A549 (cell line): Measurements from ENCODE around the gene ARHGAP10. TPM values are rescaled to one million over a fixed set of nuclear protein-coding genes. Genes with fewer than 3 reads are reported as not detected.

Experiments used
- ATAC-seq, 2 experiments: fragments of 200-7000 bp in 1 of 2; fragments of >200 bp in 1 of 2; cut with Nextera tagmentation in 1 of 2; cut with Tn5 transposase in 1 of 2; 3 replicates each; pipeline versions ENCODE4 v1.8.0 to v1.9.1; 2018 to 2020; ENCODE audit warnings: mild to moderate bottlenecking in 1 of 2, moderate library complexity in 1 of 2
- CTCF ChIA-PET: fragments of 300-600 bp; sonication (Branson Sonifier 250); formaldehyde crosslinking; extraction: SDS; loops from one replicate; lab custom pipeline; 2021; ENCODE audit warnings: antibody characterized with exemption, inconsistent platforms; lab: Yijun Ruan, JAX
- POLR2A ChIA-PET: fragments of 350-600 bp; formaldehyde crosslinking; extraction: SDS; loops from one replicate; lab custom pipeline; 2021; ENCODE audit warnings: antibody characterized with exemption, inconsistent platforms; lab: Yijun Ruan, JAX
- DNase-seq, 2 experiments: peaks; one replicate each; pipeline versions ENCODE4 v3.0.0 to v3.0.0-alpha.2; 2011 to 2016; ENCODE audit warnings: low read depth in 1 of 2, low spot score in 1 of 2
- FAIRE-seq: peaks from 2 replicates; lab custom pipeline; 2011; peaks lifted over from hg19 to GRCh38; lab: Jason Lieb, UNC
- H3K27ac ChIP-seq, 2 experiments: fragments of >200 bp; sonication (Bioruptor Twin); formaldehyde crosslinking; 3 replicates each; pipeline ENCODE4 v1.5.1; 2016 to 2017
- H3K4me1 ChIP-seq: fragments of >200 bp; sonication (Bioruptor Twin); formaldehyde crosslinking; 3 replicates; pipeline ENCODE4 v1.6.1; 2016
- H3K4me2 ChIP-seq: fragments of >200 bp; sonication (Bioruptor Twin); formaldehyde crosslinking; 3 replicates; pipeline ENCODE4 v1.6.1; 2016
- H3K4me3 ChIP-seq: fragments of >200 bp; sonication (Bioruptor Twin); formaldehyde crosslinking; 3 replicates; pipeline ENCODE4 v1.5.1; 2016
- H3K9me3 ChIP-seq: fragments of >200 bp; sonication (Bioruptor Twin); formaldehyde crosslinking; 3 replicates; pipeline ENCODE4 v1.6.1; 2016
- BCL3 ChIP-seq: fragments of >200 bp; sonication (Bioruptor Twin); formaldehyde crosslinking; IDR thresholded peaks from 3 replicates; pipeline ENCODE4 v1.6.1; 2016
- EHF ChIP-seq: fragments of 250-450 bp; sonication (Bioruptor Pico); IDR thresholded peaks from 2 replicates; pipeline ENCODE4 v1.5.0; 2020; ENCODE audit warnings: mild to moderate bottlenecking
- EHMT2 ChIP-seq: fragments of 200-600 bp; sonication (generic); IDR thresholded peaks from 2 replicates; pipeline ENCODE4 v1.6.1; 2016; ENCODE audit warnings: antibody characterized with exemption, low read depth, mild to moderate bottlenecking, moderate library complexity
- ELK1 ChIP-seq: fragments of 150-350 bp; IDR thresholded peaks from 2 replicates; pipeline ENCODE4 v1.6.1; 2014; ENCODE audit warnings: low read depth, mild to moderate bottlenecking, low read length
- FOSB ChIP-seq: fragments of 250-450 bp; sonication (Bioruptor Pico); IDR thresholded peaks from 2 replicates; pipeline ENCODE4 v1.5.0; 2020; ENCODE audit warnings: mild to moderate bottlenecking, moderate library complexity
- FOXS1 ChIP-seq: fragments of 250-450 bp; sonication (Bioruptor Pico); IDR thresholded peaks from 2 replicates; pipeline ENCODE4 v1.5.0; 2020; ENCODE audit warnings: mild to moderate bottlenecking, moderate library complexity
- HDAC2 ChIP-seq: fragments of 200-600 bp; sonication (generic); IDR thresholded peaks from 2 replicates; pipeline ENCODE4 v1.6.1; 2016
- HES2 ChIP-seq: fragments of >200 bp; sonication (Bioruptor Twin); formaldehyde crosslinking; IDR thresholded peaks from 2 replicates; pipeline ENCODE4 v1.6.1; 2016
- HEYL ChIP-seq: fragments of 250-450 bp; sonication (Bioruptor Pico); IDR thresholded peaks from 2 replicates; pipeline ENCODE4 v1.8.0; 2021; ENCODE audit warnings: mild to moderate bottlenecking, moderate library complexity
- HOXB13 ChIP-seq: fragments of 250-450 bp; sonication (Bioruptor Pico); IDR thresholded peaks from 2 replicates; pipeline ENCODE4 v1.5.0; 2020; ENCODE audit warnings: low read depth, mild to moderate bottlenecking, moderate library complexity
- HOXB5 ChIP-seq: fragments of 250-450 bp; sonication (Bioruptor Pico); IDR thresholded peaks from 2 replicates; pipeline ENCODE4 v1.5.0; 2020; ENCODE audit warnings: mild to moderate bottlenecking, moderate library complexity
- JUNB ChIP-seq: fragments of >200 bp; sonication (Bioruptor Twin); formaldehyde crosslinking; IDR thresholded peaks from 2 replicates; pipeline ENCODE4 v1.6.1; 2016
- KDM5A ChIP-seq: fragments of 200-600 bp; sonication (generic); IDR thresholded peaks from 2 replicates; pipeline ENCODE4 v1.6.1; 2016; ENCODE audit warnings: antibody characterized with exemption, mild to moderate bottlenecking
- MAZ ChIP-seq: fragments of 150-350 bp; IDR thresholded peaks from 2 replicates; pipeline ENCODE4 v1.6.1; 2014; ENCODE audit warnings: antibody characterized with exemption, low read depth, low read length, borderline replicate concordance
- PHF8 ChIP-seq: fragments of 200-600 bp; sonication (generic); IDR thresholded peaks from 2 replicates; pipeline ENCODE4 v1.6.1; 2016; ENCODE audit warnings: low read depth, mild to moderate bottlenecking, antibody characterized with exemption, moderate library complexity, borderline replicate concordance
- RAD21 ChIP-seq, 2 experiments: fragments of >200 bp in 1 of 2; sonication (Bioruptor Twin) in 1 of 2; formaldehyde crosslinking in 1 of 2; IDR thresholded peaks in 1 of 2; conservative IDR thresholded peaks in 1 of 2; 2 replicates in 1 of 2; 3 replicates in 1 of 2; pipeline ENCODE4 v1.6.1; 2012 to 2018; ENCODE audit warnings: inconsistent platforms in 1 of 2
- RARB ChIP-seq: fragments of 250-450 bp; sonication (Bioruptor Pico); IDR thresholded peaks from 2 replicates; pipeline ENCODE4 v1.8.0; 2021; ENCODE audit warnings: mild to moderate bottlenecking, moderate library complexity
- REST ChIP-seq: fragments of 200-600 bp; sonication (generic); IDR thresholded peaks from 2 replicates; pipeline ENCODE4 v1.6.1; 2016; ENCODE audit warnings: antibody characterized with exemption, mild to moderate bottlenecking, moderate library complexity
- RFX5 ChIP-seq: fragments of 450-650 bp; IDR thresholded peaks from 2 replicates; pipeline ENCODE4 v1.7.1; 2014; ENCODE audit warnings: antibody characterized with exemption, mild to moderate bottlenecking, moderate library complexity
- RNF2 ChIP-seq: fragments of 200-600 bp; sonication (generic); IDR thresholded peaks from 2 replicates; pipeline ENCODE4 v1.6.1; 2016; ENCODE audit warnings: low read depth, mild to moderate bottlenecking, antibody characterized with exemption, moderate library complexity, borderline replicate concordance
- SREBF2 ChIP-seq: fragments of 450-650 bp; IDR thresholded peaks from 2 replicates; pipeline ENCODE4 v1.6.1; 2014; ENCODE audit warnings: mild to moderate bottlenecking, moderate library complexity
- TFCP2L1 ChIP-seq: fragments of 250-450 bp; sonication (Bioruptor Pico); IDR thresholded peaks from 2 replicates; pipeline ENCODE4 v1.5.0; 2021; ENCODE audit warnings: mild to moderate bottlenecking
- ZC3H11A ChIP-seq: fragments of 450-650 bp; IDR thresholded peaks from 2 replicates; pipeline ENCODE4 v1.6.1; 2014; ENCODE audit warnings: antibody characterized with exemption, mild to moderate bottlenecking
- ZFP36 ChIP-seq: fragments of 450-650 bp; IDR thresholded peaks from 2 replicates; pipeline ENCODE4 v1.6.1; 2014; ENCODE audit warnings: borderline replicate concordance; ENCODE audit not compliant: partially characterized antibody
- ZNF302 ChIP-seq: fragments of 250-450 bp; sonication (Bioruptor Pico); IDR thresholded peaks from 2 replicates; pipeline ENCODE4 v1.9.0; 2021; ENCODE audit warnings: inconsistent platforms, mild to moderate bottlenecking, moderate library complexity
- WGBS: methylation state at CpG from one replicate; pipeline ENCODE4 v1.1.6; 2017; ENCODE audit errors: missing lambda C conversion rate; 5-methylcytosine and 5-hydroxymethylcytosine counted together
- polyA plus RNA-seq, 4 experiments: library from polyadenylated mRNA; depleted of rRNA in 3 of 4; stranded (reverse); fragments of >200 nt; fragmentation: RNase III in 1 of 4; extraction: RNeasy Plus Mini Kit Qiagen cat#74134 plus additional on column Dnase treatment in 1 of 4; gene quantifications; 2 replicates in 3 of 4; 3 replicates in 1 of 4; pipeline ENCODE4 v1.2.3, GENCODE V29; 2011 to 2017
- TF ChIP-seq, protein P1 (sequence below): IDR thresholded peaks from 2 replicates; pipeline ENCODE4 v1.6.1; 2012
- TF ChIP-seq, protein P2 (sequence below): IDR thresholded peaks from 2 replicates; pipeline ENCODE4 v1.6.1; 2012; ENCODE audit warnings: low read depth, borderline replicate concordance

The ARHGAP10 gene
- polyA plus RNA-seq, 2 of the 4 experiments (the other 2 are of a cell fraction), result 7.0 to 7.2 TPM

GRCh38 chr4:148118179-148118578 lies 386.3 kb downstream of the ARHGAP10 start:
- ATAC-seq (no peak), DNase-seq (no peak), FAIRE-seq (no peak)
- Histone ChIP-seq H3K4me2 (no peak overlapping the region), H3K4me3 (no peak overlapping the region), H3K4me1 (no peaks in the 10 kb centered on the region), H3K27ac (no peak overlapping the region), H3K9me3 (no peaks in the 10 kb centered on the region)
- TF ChIP-seq RARB (CRISPR knock-in tag) (no peak), SREBF2 (no peak), KDM5A (no peak), BCL3 (no peak), PHF8 (no peak)
- WGBS, result 29% methylated on average over 4 of the region's 4 CpGs
- CTCF ChIA-PET, result no interaction called here
- POLR2A ChIA-PET, result no interaction called here

GRCh38 chr4:148118633-148119032 lies 386.7 kb downstream of the ARHGAP10 start:
- POLR2A ChIA-PET, result no interaction called here
- DNase-seq (no peak), ATAC-seq (no peak), FAIRE-seq (no peak)
- TF ChIP-seq, protein P1, sequence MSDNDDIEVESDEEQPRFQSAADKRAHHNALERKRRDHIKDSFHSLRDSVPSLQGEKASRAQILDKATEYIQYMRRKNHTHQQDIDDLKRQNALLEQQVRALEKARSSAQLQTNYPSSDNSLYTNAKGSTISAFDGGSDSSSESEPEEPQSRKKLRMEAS, result no peak
- TF ChIP-seq JUNB (no peak), HES2 (no peak), RFX5 (no peak), RAD21 (conservative IDR thresholded peaks at IDR 0.05 in 1 of 2, IDR thresholded peaks at IDR 0.05 in 1 of 2) (no peak), EHF (CRISPR knock-in tag) (no peak), MAZ (no peak), TFCP2L1 (CRISPR knock-in tag) (no peak), EHMT2 (no peak), ZC3H11A (no peak), ZNF302 (no peak), SREBF2 (no peak), FOSB (CRISPR knock-in tag) (no peak), HEYL (no peak)
- TF ChIP-seq, protein P2, sequence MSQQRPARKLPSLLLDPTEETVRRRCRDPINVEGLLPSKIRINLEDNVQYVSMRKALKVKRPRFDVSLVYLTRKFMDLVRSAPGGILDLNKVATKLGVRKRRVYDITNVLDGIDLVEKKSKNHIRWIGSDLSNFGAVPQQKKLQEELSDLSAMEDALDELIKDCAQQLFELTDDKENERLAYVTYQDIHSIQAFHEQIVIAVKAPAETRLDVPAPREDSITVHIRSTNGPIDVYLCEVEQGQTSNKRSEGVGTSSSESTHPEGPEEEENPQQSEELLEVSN, result no peak
- Histone ChIP-seq H3K4me1 (no peaks in the 10 kb centered on the region), H3K4me2 (no peak overlapping the region), H3K27ac (no peak overlapping the region), H3K4me3 (no peak overlapping the region), H3K9me3 (no peaks in the 10 kb centered on the region)
- 30% methylated on average over 3 of the region's 3 CpGs for WGBS
- CTCF ChIA-PET, result no interaction called here

DNA sequence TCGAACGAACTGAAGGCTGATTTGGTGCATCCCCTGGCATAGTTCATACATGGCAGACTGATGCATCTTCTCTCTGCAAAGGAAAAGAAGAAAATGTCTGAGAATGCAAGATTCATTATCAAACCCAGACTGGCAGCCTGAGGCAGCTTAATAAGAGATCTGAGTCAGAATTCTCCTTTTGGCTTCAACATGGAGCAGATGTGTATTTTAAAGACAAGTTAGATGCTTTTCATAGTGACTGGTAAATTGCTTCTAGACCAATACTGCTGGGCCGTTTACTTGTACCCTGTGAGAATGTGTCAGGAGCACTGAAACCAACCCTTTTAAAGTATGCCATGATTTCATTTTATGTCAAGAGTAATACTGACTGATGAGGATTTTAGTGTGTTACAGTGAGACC lies 388.3 kb downstream of the ARHGAP10 start:
- ChIA-PET CTCF (no interaction called here), POLR2A (no interaction called here)
- no peak for ATAC-seq
- Histone ChIP-seq H3K4me3 (no peak overlapping the region), H3K9me3 (no peaks in the 10 kb centered on the region), H3K4me1 (no peaks in the 10 kb centered on the region), H3K4me2 (no peak overlapping the region), H3K27ac (no peak overlapping the region)
- no peak for FAIRE-seq
- WGBS, result 15% methylated on average over 3 of the region's 3 CpGs
- no peak for DNase-seq
- TF ChIP-seq EHMT2 (no peak), FOXS1 (CRISPR knock-in tag) (no peak), HOXB5 (CRISPR knock-in tag) (no peak), ELK1 (no peak), BCL3 (no peak), RNF2 (no peak), HOXB13 (CRISPR knock-in tag) (no peak), JUNB (no peak), RAD21 (conservative IDR thresholded peaks at IDR 0.05 in 1 of 2, IDR thresholded peaks at IDR 0.05 in 1 of 2) (no peak), MAZ (no peak), HDAC2 (no peak), TFCP2L1 (CRISPR knock-in tag) (no peak), ZFP36 (no peak), ZC3H11A (no peak), REST (no peak)
